ENCODE results near the gene DENND5A. TPM values are rescaled to one million over a fixed set of nuclear protein-coding genes. Genes with fewer than 3 reads are reported as not detected.

The DENND5A gene
- total RNA-seq, 2 experiments from 2014 or later, result 78.5 to 81.1 TPM

DNA sequence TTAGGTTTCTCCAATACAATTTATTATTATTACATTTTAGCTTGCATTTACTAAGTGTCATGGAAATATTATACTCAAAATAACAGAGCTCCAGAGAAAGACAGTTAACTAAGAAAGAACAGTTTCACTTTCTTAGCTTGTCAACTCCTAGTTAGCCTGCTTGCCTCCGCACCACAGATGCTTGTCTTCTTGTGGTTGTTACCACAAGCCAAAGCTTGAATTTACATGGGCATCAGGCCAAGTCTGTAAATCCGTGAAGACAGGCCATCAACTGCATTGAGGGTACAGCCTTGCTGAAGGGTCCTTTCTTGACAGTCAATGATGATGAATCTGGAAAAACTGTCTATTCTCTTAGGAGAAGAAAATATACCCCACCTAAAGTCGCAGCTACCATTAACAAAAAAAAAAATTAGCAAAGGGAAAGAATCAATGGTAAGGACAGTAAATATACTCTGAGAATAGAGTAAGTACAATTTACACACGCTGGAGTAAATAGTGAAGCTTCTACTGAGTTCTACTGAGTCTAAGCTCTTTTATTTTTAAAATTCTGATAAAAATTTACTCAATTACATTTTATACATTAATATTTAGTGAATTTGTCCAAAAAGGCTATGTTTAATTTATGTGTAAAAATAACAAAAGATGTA, 15.6 kb upstream of the DENND5A start:
- peaks cover 20% of the 10 kb centered on the region for H3K4me1 Mint-ChIP-seq (ENCODE audit: low read depth)
- peak overlapping the region; percentile 61 for H3K4me3 Mint-ChIP-seq

DNA sequence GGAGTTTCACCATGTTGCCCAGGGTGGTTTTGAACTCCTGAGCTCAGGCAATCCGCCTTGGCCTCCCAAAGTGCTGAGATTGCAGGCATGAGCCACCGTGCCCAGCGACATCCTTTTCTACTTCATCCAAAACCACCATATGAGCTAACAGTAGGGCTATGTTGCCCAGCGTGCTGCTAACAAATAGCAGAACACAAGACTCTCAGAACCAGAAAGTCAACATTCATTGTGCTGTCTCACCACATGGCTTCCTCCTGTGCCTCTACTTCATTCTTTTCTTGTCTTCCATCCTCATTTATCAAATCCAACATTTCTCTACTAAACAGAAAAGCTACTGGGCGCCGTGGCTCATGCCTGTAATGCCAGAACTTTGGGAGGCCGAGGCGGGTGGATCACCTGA, 12.0 kb upstream of the DENND5A start:
- Mint-ChIP-seq H3K27ac (no peak overlapping the region), H3K36me3 (ENCODE audit: low read depth) (peaks cover 19% of the 10 kb centered on the region), H3K4me3 (no peak overlapping the region), H3K9me3 (ENCODE audit: insufficient read depth) (no peaks in the 10 kb centered on the region), H3K27me3 (ENCODE audit: low read depth) (no peaks in the 10 kb centered on the region), H3K4me1 (ENCODE audit: low read depth) (peaks cover 25% of the 10 kb centered on the region)
- POLR2A ChIA-PET, result interaction anchor here (0.6 kb wide), 1 partner anchor 313 kb away, joined by 3 read pairs; no protein-coding TSS in a partner anchor
- DNase-seq, result no peak
- CTCF ChIA-PET, result interaction anchor here (1.2 to 2.1 kb wide), 3 partner anchors 11 to 230 kb away, joined by 3 to 8 read pairs (median 4); no protein-coding TSS in a partner anchor
- ATAC-seq, result no peak

More for the DNA sequence above, 15.6 kb upstream of the DENND5A start:
- H3K9me3 Mint-ChIP-seq (ENCODE audit: insufficient read depth), result no peaks in the 10 kb centered on the region
- CTCF ChIA-PET, result interaction anchor here (0.6 to 2.0 kb wide), 14 partner anchors 17 to 255 kb away, joined by 3 to 9 read pairs (median 4); no protein-coding TSS in a partner anchor
- H3K27me3 Mint-ChIP-seq (ENCODE audit: low read depth), result no peaks in the 10 kb centered on the region
- ATAC-seq (peak; percentile 95), DNase-seq (peak; percentile 83)
- POLR2A ChIA-PET, result interaction anchor here (0.9 to 1.8 kb wide), 6 partner anchors 13 to 180 kb away, joined by 4 to 12 read pairs (median 5); partner anchors contain the start of genes IPO7 and ZNF143
- H3K27ac Mint-ChIP-seq, result peak overlapping the region; percentile 72
- H3K36me3 Mint-ChIP-seq (ENCODE audit: low read depth), result peaks cover 26% of the 10 kb centered on the region

DNA sequence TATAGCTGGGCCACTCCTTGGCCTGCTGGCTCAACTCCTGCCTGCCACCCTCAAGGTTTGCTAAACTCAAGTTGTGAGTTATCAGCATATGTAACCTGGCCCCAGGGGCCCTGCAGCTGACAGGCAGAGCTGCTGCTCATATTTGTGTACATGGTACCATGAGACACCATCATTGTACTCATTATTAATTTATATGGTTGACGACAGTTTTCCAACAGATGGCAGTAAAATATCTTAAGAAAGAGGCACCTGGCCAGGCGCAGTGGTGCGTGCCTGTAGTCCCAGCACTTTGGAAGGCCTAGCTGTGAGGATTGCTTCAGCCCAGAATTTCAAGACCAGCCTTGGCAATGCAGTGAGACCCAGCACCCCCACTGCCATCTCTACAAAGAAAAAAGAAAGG, 11.4 kb upstream of the DENND5A start:
- ChIA-PET POLR2A (no interaction called here), CTCF (interaction anchor here (2.1 kb wide), 1 partner anchor 230 kb away, joined by 8 read pairs; no protein-coding TSS in a partner anchor)
- Mint-ChIP-seq H3K9me3 (ENCODE audit: insufficient read depth) (no peaks in the 10 kb centered on the region), H3K27me3 (ENCODE audit: low read depth) (no peaks in the 10 kb centered on the region), H3K36me3 (ENCODE audit: low read depth) (peaks cover 19% of the 10 kb centered on the region), H3K4me1 (ENCODE audit: low read depth) (peaks cover 25% of the 10 kb centered on the region), H3K27ac (no peak overlapping the region), H3K4me3 (no peak overlapping the region)
- no peak for DNase-seq
- ATAC-seq, result no peak

DNA sequence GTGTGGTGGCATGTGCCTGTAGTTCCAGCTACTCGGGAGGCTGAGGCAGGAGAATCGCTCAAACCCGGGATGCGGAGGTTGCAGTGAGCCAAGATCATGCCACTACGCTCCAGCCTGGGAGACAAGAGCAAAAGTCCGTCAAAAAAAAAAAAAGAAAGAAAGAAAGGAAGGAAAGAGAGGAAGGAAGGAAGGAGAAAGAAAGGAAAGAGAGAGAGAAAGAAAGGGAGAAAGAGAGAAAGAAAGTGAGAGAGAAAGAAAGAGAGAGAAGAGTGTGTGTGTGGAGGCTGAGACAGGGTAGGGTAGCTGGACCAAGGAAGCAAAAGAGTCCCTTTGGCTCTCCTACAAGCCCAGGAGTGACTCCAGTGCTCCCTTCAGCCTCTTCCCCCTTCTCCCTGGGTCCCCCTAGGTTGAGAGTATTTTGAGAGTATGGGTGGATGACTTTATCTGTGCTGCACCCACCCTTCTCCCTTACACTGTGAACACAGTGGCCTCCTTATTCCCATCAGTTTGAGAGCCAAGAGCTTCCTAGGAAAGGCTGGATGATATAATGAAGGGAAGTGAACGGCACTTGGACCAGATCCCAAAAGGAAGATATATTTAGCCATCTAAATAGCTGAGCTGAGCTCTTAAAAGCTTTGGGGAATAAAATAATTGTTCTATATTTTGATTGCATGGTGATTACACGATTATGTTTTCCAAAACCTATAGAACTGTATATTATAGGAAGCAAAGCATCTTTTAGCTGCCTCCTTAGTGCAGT, 9.5 kb upstream of the DENND5A start:
- H3K27me3 Mint-ChIP-seq (ENCODE audit: low read depth), result no peaks in the 10 kb centered on the region
- POLR2A ChIA-PET, result no interaction called here
- peaks cover 8% of the 10 kb centered on the region for H3K4me1 Mint-ChIP-seq (ENCODE audit: low read depth)
- CTCF ChIA-PET, result interaction anchor here (1.0 kb wide), 1 partner anchor 137 kb away, joined by 3 read pairs; no protein-coding TSS in a partner anchor
- peaks cover 6% of the 10 kb centered on the region for H3K36me3 Mint-ChIP-seq (ENCODE audit: low read depth)
- no peaks in the 10 kb centered on the region for H3K9me3 Mint-ChIP-seq (ENCODE audit: insufficient read depth)
- ATAC-seq (no peak), DNase-seq (no peak)
- H3K4me3 Mint-ChIP-seq, result no peak overlapping the region
- H3K27ac Mint-ChIP-seq, result no peak overlapping the region

DNA sequence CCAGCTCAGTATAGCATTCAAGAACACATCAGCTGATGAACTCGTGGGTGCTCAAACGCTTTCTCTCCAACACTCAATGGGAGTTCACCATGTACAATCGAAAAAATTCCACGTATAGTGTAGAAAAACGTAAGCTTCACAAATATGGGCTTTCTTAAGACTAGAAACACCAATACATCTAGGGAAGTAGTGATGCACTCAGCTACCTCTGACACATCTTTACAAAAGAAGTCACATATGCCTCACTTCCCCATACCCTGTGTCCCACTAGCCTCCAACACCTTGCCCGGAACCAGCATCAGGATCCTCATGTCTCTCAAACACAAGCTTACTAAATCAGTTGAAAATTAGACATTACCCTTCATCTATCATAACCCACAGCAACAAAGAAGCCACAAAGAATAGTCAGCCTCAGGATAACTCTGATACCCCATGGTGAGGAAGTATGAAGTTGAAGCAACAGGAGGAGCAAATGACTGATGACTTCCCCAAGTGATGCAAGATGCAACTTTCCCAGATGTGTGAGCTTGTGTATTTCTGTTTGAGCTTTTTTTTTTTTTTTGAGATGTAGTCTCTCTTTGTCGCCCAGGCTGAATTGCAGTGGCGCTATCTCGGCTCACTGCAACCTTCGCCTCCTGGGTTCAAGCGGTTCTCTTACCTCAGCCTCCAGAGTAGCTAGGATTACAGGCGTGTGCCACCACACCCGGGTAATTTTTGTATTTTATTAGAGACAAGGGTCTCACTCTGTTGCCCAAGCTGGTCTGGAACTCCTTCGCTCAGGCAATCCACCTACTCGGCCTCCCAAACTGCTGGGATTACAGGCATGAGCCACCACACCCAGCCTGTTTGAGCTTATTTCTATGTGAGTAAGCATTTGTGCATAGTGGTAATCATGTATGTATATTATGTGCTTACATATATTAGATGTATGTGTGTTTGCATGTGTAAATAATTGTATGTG, 8.5 kb upstream of the DENND5A start:
- H3K4me3 Mint-ChIP-seq, result no peak overlapping the region
- H3K36me3 Mint-ChIP-seq (ENCODE audit: low read depth), result peaks cover 6% of the 10 kb centered on the region
- H3K9me3 Mint-ChIP-seq (ENCODE audit: insufficient read depth), result no peaks in the 10 kb centered on the region
- no peak for DNase-seq
- no peak for ATAC-seq
- H3K27ac Mint-ChIP-seq, result no peak overlapping the region
- CTCF ChIA-PET, result interaction anchor here (0.7 to 1.4 kb wide), 6 partner anchors 22 to 233 kb away, joined by 3 to 4 read pairs (median 3); no protein-coding TSS in a partner anchor
- H3K27me3 Mint-ChIP-seq (ENCODE audit: low read depth), result peaks cover 5% of the 10 kb centered on the region
- POLR2A ChIA-PET, result interaction anchor here (0.6 to 1.0 kb wide), 2 partner anchors 9 to 132 kb away, joined by 3 to 4 read pairs; no protein-coding TSS in a partner anchor
- peaks cover 8% of the 10 kb centered on the region for H3K4me1 Mint-ChIP-seq (ENCODE audit: low read depth)

DNA sequence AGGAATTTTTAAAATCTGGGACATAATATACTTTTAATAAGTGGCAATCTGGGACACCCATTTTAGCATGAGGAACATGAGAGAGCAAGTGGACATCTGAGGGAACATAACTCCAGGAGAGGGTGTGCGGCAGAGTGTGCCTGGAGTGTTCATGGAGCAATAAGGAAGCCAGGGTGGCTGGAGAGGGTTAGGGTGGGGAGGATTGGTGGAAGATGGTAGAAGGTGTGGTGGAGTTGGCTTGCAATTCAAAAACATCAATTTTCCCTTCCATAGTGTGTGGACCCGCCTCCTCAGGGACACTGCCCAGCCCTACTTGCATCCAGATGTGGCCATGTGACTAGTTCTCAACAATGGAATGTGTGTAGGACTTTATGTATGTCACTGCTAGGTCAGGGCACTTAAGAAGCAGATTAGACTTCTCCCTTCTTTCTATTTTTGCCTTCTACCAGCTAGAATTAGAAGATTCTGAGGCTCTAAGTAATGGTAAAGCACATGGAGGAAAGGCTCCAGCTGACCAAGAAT, 4.4 kb upstream of the DENND5A start:
- H3K9me3 Mint-ChIP-seq (ENCODE audit: insufficient read depth), result no peaks in the 10 kb centered on the region
- H3K36me3 Mint-ChIP-seq (ENCODE audit: low read depth), result no peaks in the 10 kb centered on the region
- peaks cover 19% of the 10 kb centered on the region for H3K27me3 Mint-ChIP-seq (ENCODE audit: low read depth)
- ChIA-PET CTCF (no interaction called here), POLR2A (no interaction called here)
- DNase-seq (no peak), ATAC-seq (no peak)
- H3K4me3 Mint-ChIP-seq, result no peak overlapping the region
- H3K27ac Mint-ChIP-seq, result no peak overlapping the region
- H3K4me1 Mint-ChIP-seq (ENCODE audit: low read depth), result peaks cover 19% of the 10 kb centered on the region

DNA sequence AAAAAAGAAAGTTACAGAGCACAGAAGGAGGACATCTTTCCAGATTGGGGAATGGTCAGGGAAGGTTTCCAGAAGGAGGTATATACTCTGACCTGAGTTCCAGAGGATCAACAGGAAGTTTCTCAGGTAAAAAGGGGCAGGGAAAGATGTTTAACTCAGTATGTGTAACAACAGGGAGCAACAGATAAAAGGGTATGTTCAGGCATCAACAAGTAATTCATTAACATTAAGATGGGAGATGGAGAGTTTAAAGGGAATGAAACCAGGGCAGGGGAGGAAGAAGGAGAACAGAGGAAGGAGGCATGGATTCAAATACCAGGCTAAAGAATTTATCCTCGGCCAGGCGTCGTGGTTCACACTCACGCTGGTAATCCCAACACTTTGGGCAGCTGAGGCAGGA, 2.5 kb upstream of the DENND5A start:
- H3K4me1 Mint-ChIP-seq (ENCODE audit: low read depth), result peaks cover 21% of the 10 kb centered on the region
- H3K27ac Mint-ChIP-seq, result no peak overlapping the region
- H3K9me3 Mint-ChIP-seq (ENCODE audit: insufficient read depth), result no peaks in the 10 kb centered on the region
- ChIA-PET POLR2A (interaction anchor here (1.4 kb wide), 1 partner anchor 193 kb away, joined by 3 read pairs; the partner anchor contains the start of gene ZNF143), CTCF (no interaction called here)
- ATAC-seq (no peak), DNase-seq (no peak)
- peaks cover 9% of the 10 kb centered on the region for H3K36me3 Mint-ChIP-seq (ENCODE audit: low read depth)
- H3K27me3 Mint-ChIP-seq (ENCODE audit: low read depth), result peaks cover 19% of the 10 kb centered on the region
- H3K4me3 Mint-ChIP-seq, result no peak overlapping the region

DNA sequence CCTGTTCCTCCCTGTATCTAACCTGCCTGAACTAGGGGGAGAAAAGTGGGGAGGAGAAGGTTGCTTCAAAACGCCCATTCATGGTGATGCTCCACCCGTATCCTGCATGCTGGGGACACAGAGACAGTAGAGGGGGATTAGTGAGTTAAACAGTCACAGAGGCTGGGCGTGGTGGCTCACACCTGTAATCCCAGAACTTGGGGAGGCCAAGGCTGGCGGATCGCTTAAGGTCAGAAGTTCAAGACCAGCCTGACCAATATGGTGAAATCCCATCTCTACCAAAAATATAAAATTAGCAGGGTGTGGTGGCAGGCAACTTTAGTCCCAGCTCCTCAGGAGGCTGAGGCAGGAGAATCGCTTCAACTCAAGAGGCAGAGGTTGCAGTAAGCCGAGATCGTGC, 1.8 kb upstream of the DENND5A start:
- peaks cover 14% of the 10 kb centered on the region for H3K36me3 Mint-ChIP-seq (ENCODE audit: low read depth)
- CTCF ChIA-PET, result no interaction called here

DNA sequence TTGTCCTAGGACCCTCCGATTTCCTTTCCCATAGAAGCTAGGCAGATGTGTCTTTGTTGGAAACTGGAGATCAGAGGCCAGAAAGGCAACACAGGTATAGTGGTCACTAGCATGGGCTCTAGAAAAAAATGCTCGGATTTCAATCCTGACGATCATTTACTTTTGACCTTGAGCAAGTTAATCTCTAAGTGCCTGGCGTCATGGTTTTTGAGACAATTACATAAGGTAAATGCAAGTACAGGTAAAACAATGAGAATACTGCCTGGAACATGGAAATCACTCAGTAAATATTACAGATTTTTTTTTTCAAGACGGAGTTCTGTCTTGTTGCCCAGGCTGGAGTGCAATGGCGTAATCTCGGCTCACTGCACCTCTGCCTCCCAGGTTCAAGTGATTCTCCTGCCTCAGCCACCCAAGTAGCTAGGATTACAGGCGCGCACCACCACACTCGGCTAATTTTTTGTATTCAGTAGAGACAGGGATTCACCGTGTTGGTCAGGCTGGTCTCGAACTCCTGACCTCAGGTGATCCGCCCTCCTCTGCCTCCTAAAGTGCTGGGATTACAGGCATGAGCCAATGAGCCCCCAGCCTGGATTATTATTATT, 1.1 kb upstream of the DENND5A start:
- POLR2A ChIA-PET, result interaction anchor here (0.9 to 3.1 kb wide), 4 partner anchors 47 to 194 kb away, joined by 3 to 16 read pairs (median 4); partner anchors contain the start of gene ZNF143
- ATAC-seq (no peak), DNase-seq (no peak)
- H3K36me3 Mint-ChIP-seq (ENCODE audit: low read depth), result peaks cover 16% of the 10 kb centered on the region
- CTCF ChIA-PET, result interaction anchor here (0.7 to 2.5 kb wide), 4 partner anchors 11 to 484 kb away, joined by 3 to 6 read pairs (median 3); no protein-coding TSS in a partner anchor
- H3K27ac Mint-ChIP-seq, result peak overlapping the region; percentile 35
- peaks cover 34% of the 10 kb centered on the region for H3K4me1 Mint-ChIP-seq (ENCODE audit: low read depth)
- H3K27me3 Mint-ChIP-seq (ENCODE audit: low read depth), result peaks cover 19% of the 10 kb centered on the region
- peak overlapping the region; percentile 77 for H3K4me3 Mint-ChIP-seq
- no peaks in the 10 kb centered on the region for H3K9me3 Mint-ChIP-seq (ENCODE audit: insufficient read depth)

More for the DNA sequence above, 1.8 kb upstream of the DENND5A start:
- no peak overlapping the region for H3K4me3 Mint-ChIP-seq
- no peak for DNase-seq
- H3K4me1 Mint-ChIP-seq (ENCODE audit: low read depth), result peaks cover 27% of the 10 kb centered on the region
- no peak overlapping the region for H3K27ac Mint-ChIP-seq
- ATAC-seq, result no peak
- POLR2A ChIA-PET, result interaction anchor here (1.4 to 3.1 kb wide), 2 partner anchors 46 to 194 kb away, joined by 3 to 16 read pairs; partner anchors contain the start of gene ZNF143
- peaks cover 19% of the 10 kb centered on the region for H3K27me3 Mint-ChIP-seq (ENCODE audit: low read depth)
- no peaks in the 10 kb centered on the region for H3K9me3 Mint-ChIP-seq (ENCODE audit: insufficient read depth)

DNA sequence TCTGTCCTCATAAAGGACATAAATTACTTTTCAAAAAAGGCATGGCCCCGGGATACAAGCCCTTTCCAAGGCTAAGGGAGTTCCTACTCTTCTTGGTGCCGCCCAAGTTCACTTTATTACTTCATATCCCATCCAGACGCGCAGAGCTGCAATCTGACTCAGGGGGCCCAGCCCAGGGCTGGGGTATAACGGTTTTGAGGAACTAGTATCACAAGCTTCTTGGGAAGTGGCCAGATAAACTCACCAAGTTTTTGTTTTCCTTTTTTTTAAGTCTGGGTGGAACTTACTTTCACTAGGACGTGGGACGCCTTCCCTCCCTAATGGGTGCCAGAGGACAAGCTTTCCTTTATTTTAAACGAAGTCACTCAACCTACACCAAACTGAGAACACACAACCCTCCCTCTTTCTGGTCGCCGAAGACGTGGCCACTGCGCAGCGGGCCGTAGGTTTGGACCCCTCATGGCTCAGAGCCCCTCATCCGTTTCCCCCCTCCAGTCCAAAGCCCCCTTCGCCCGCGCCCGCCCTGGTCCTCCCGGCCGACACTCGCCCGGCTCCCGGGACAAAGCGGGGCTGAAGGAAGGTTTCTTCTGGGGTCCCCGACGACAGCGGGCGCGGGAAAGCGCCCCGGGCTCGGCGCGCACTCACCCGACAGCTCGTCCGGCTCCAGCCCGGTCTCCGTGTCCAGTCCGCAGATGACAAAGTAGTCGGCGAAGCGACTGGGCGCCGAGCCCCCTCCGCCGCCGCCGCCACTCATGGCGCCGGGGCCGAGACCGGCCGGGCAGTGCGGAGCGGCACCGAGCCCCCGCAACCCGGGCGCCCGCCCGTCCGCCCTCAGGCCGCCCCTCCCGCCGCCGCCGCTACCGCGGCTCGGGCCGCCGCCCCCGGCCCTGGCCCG, 587 bp downstream of the DENND5A start:
- ChIA-PET CTCF (interaction anchor here (1.0 to 2.5 kb wide), 5 partner anchors 12 to 158 kb away, joined by 3 to 6 read pairs (median 4); partner anchors contain the start of gene IPO7), POLR2A (interaction anchor here (0.5 to 3.1 kb wide), 10 partner anchors 9 to 576 kb away, joined by 3 to 16 read pairs (median 4); partner anchors contain the start of gene TMEM41B)
- peak; percentile 41 for DNase-seq
- Mint-ChIP-seq H3K36me3 (ENCODE audit: low read depth) (peaks cover 19% of the 10 kb centered on the region), H3K27me3 (ENCODE audit: low read depth) (peaks cover 18% of the 10 kb centered on the region), H3K4me3 (peak overlapping the region; percentile 94), H3K27ac (peak overlapping the region; percentile 92), H3K9me3 (ENCODE audit: insufficient read depth) (no peaks in the 10 kb centered on the region), H3K4me1 (ENCODE audit: low read depth) (peaks cover 48% of the 10 kb centered on the region)
- peak; percentile 38 for ATAC-seq
